GM21737 (cell line): ENCODE measurements around the gene POLD2.

Experiments
- ATAC-seq: cut with Tn5 transposase; IDR thresholded peaks from one replicate; pipeline ENCODE4 v1.9.1; 2021; ENCODE audit warnings: mild to moderate bottlenecking, moderate library complexity; ENCODE audit not compliant: unreplicated experiment

Gene POLD2

DNA sequence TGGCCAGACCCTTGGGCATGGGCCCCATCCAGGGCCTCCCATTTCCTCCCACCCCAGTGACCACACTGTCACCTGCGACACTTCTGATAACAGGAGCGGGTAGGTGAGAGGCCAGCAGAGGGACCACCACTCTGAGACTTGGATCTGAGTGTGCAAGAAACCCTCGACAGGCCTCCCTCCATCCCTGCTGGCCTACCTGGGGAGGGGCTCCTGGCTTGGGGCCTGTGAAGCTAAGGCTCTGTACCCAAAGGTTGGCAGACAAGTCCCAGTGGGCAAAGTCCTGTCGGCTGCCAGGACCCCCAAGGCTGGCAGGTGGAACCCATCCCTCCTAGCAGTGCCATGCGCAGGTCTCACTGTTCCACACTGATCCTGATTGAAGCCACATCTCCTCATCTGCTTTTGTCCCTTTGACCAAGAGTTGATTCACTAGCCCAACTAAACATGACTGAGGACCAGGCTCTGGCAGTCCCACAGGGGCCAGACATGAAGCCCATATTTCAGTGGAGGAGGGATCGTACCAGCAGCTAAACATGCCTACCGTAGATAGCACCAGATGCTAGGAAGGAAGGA is 56.8 kb downstream of the POLD2 start:
- ATAC-seq: no peak

GRCh38 chr7:44066111-44066460 is 57.3 kb downstream of the POLD2 start:
- no peak for ATAC-seq

- no peak for ATAC-seq
These were observed 57.8 kb downstream of the POLD2 start, which contains the start of gene PGAM2 for GRCh38 chr7:44065431-44066110. Gene PGAM2 (minus strand): TSS chr7:44065567. CDS start chr7:44065529, 38 bp downstream.

DNA sequence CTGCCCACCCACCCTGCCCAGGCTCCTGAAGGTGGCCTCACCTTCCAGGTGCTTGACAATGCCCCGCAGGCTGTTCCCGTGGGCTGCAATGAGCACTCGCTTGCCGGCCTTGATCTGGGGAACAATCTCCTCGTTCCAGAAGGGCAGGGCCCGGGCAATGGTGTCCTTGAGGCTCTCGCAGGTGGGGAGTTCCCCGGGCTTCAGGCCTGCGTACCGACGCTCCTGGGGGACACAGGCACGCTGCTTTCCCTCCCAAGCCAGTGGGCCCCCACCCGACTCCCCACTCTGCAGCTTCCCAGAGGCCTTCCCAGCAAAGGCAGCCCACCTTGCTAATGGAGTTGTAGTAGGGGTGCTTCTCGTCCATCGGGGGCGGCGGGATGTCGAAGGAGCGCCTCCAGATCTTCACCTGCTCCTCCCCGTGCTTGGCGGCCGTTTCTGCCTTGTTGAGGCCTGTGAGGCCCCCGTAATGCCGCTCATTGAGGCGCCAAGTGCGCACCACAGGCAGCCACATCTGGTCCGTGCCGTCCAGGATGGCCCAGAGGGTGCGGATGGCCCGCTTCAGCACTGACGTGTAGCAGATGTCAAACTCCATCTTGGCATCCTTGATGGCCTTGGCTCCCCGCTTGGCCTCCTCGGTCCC is 58.4 kb downstream of the POLD2 start:
- no peak for ATAC-seq
